OCI-LY3 (cell line): Measurements from ENCODE around the gene FZD4.

ENCODE experiments used
- H2AFZ ChIP-seq: fragments of 200-600, 300-600 bp; shearing (Covaris generic); 2 replicates; pipeline ENCODE4 v1.6.0; 2014; ENCODE audit warnings: antibody characterized with exemption, low read depth, low read length
- H3K27ac ChIP-seq: fragments of 200-600, 300-600 bp; sonication (generic); 2 replicates; pipeline ENCODE4 v1.5.1; 2014; ENCODE audit warnings: mild to moderate bottlenecking, low read length, moderate library complexity, mixed read lengths
- H3K27me3 ChIP-seq: fragments of 200-600, 300-600 bp; sonication (generic); 2 replicates; pipeline ENCODE4 v1.6.1; 2014; ENCODE audit warnings: low read depth, low read length, mixed read lengths
- H3K36me3 ChIP-seq: fragments of 200-600, 300-600 bp; sonication (generic); replicated peaks from 2 replicates; pipeline ENCODE3; 2014; ENCODE audit warnings: low read depth, low read length, mixed read lengths
- H3K4me1 ChIP-seq: fragments of 300-600, 200-600 bp; sonication (generic); 2 replicates; pipeline ENCODE4 v1.6.1; 2014; ENCODE audit warnings: low read length, mixed read lengths
- H3K4me2 ChIP-seq: fragments of 200-600, 300-600 bp; sonication (generic); 2 replicates; pipeline ENCODE4 v1.6.1; 2014; ENCODE audit warnings: low read length, mixed read lengths
- H3K4me3 ChIP-seq: fragments of 300-600, 200-600 bp; sonication (generic); 2 replicates; pipeline ENCODE4 v1.5.1; 2014; ENCODE audit warnings: antibody characterized with exemption, mild to moderate bottlenecking, low read length, moderate library complexity
- H3K79me2 ChIP-seq: fragments of 300-600, 200-600 bp; shearing (Covaris generic); 2 replicates; pipeline ENCODE4 v1.6.1; 2014; ENCODE audit warnings: mild to moderate bottlenecking, low read length, mixed read lengths
- H3K9ac ChIP-seq: fragments of 300-600, 200-600 bp; shearing (Covaris generic); 2 replicates; pipeline ENCODE4 v1.6.0; 2014; ENCODE audit warnings: mild to moderate bottlenecking, low read length, moderate library complexity
- H3K9me3 ChIP-seq: fragments of 200-600, 300-600 bp; shearing (Covaris generic); 2 replicates; pipeline ENCODE4 v1.6.1; 2014; ENCODE audit warnings: low read length, mixed read lengths; ENCODE audit not compliant: insufficient read depth
- H4K20me1 ChIP-seq: fragments of 200-600, 300-600 bp; sonication (generic); 2 replicates; pipeline ENCODE4 v1.6.1; 2016; ENCODE audit warnings: low read length, mixed read lengths; ENCODE audit not compliant: insufficient read depth
- CTCF ChIP-seq: fragments of 200-600, 300-600 bp; sonication (generic); IDR thresholded peaks from 2 replicates; pipeline ENCODE4 v1.5.1; 2014; ENCODE audit warnings: antibody characterized with exemption, low read length, low read depth
- EZH2phosphoT487 ChIP-seq: fragments of 200-600 bp; shearing (Covaris generic); IDR thresholded peaks from 2 replicates; pipeline ENCODE4 v1.6.1; 2018; ENCODE audit warnings: antibody characterized with exemption, mixed run types, low read depth

FZD4 gene

GRCh38 chr11:86933891-86934581 is 21.2 kb downstream of the FZD4 start:
- H3K36me3 ChIP-seq = no peaks in the 10 kb centered on the region
- H3K9ac ChIP-seq = no peak overlapping the region
- H3K27me3 ChIP-seq = no peaks in the 10 kb centered on the region
- H3K4me2 ChIP-seq = no peak overlapping the region
- H3K27ac ChIP-seq = no peak overlapping the region
- H3K79me2 ChIP-seq = no peaks in the 10 kb centered on the region
- no peak overlapping the region for H2AFZ ChIP-seq
- H3K4me3 ChIP-seq = no peak overlapping the region
- TF ChIP-seq EZH2phosphoT487 (no peak), CTCF (no peak)
- no peaks in the 10 kb centered on the region for H3K9me3 ChIP-seq
- H3K4me1 ChIP-seq = no peaks in the 10 kb centered on the region; the same call in 1 of the 2 replicates
- H4K20me1 ChIP-seq = no peaks in the 10 kb centered on the region

GRCh38 chr11:86932924-86933875 is 22.0 kb downstream of the FZD4 start:
- no peaks in the 10 kb centered on the region; the same call in 1 of the 2 replicates for H3K4me1 ChIP-seq
- H3K4me2 ChIP-seq = no peak overlapping the region
- no peak overlapping the region for H3K4me3 ChIP-seq
- no peak overlapping the region for H3K9ac ChIP-seq
- no peaks in the 10 kb centered on the region for H4K20me1 ChIP-seq
- no peaks in the 10 kb centered on the region for H3K9me3 ChIP-seq
- H3K79me2 ChIP-seq = no peaks in the 10 kb centered on the region
- H3K36me3 ChIP-seq = no peaks in the 10 kb centered on the region
- H2AFZ ChIP-seq = no peak overlapping the region
- TF ChIP-seq CTCF = no peak
- TF ChIP-seq EZH2phosphoT487 = no peak
- H3K27ac ChIP-seq = no peak overlapping the region
- H3K27me3 ChIP-seq = no peaks in the 10 kb centered on the region

GRCh38 chr11:86932259-86932585 is 23.0 kb downstream of the FZD4 start:
- no peak overlapping the region for H2AFZ ChIP-seq
- H3K27ac ChIP-seq = no peak overlapping the region

More at GRCh38 chr11:86932259-86932585, 23.0 kb downstream of the FZD4 start:
- H3K36me3 ChIP-seq = no peaks in the 10 kb centered on the region
- no peak overlapping the region for H3K4me3 ChIP-seq
- no peaks in the 10 kb centered on the region for H3K27me3 ChIP-seq
- no peaks in the 10 kb centered on the region for H4K20me1 ChIP-seq
- H3K9ac ChIP-seq = no peak overlapping the region
- no peak for TF ChIP-seq EZH2phosphoT487
- no peak for TF ChIP-seq CTCF
- no peaks in the 10 kb centered on the region for H3K79me2 ChIP-seq
- no peaks in the 10 kb centered on the region; the same call in 1 of the 2 replicates for H3K4me1 ChIP-seq
- H3K4me2 ChIP-seq = no peak overlapping the region
- no peaks in the 10 kb centered on the region for H3K9me3 ChIP-seq
